ENCODE data around the gene FN3KRP. TPM values are rescaled to one million over a fixed set of nuclear protein-coding genes. Genes with fewer than 3 reads are reported as not detected.

Gene FN3KRP
- total RNA-seq, 2 experiments from 2014 or later, result 33.6 to 34.1 TPM

DNA sequence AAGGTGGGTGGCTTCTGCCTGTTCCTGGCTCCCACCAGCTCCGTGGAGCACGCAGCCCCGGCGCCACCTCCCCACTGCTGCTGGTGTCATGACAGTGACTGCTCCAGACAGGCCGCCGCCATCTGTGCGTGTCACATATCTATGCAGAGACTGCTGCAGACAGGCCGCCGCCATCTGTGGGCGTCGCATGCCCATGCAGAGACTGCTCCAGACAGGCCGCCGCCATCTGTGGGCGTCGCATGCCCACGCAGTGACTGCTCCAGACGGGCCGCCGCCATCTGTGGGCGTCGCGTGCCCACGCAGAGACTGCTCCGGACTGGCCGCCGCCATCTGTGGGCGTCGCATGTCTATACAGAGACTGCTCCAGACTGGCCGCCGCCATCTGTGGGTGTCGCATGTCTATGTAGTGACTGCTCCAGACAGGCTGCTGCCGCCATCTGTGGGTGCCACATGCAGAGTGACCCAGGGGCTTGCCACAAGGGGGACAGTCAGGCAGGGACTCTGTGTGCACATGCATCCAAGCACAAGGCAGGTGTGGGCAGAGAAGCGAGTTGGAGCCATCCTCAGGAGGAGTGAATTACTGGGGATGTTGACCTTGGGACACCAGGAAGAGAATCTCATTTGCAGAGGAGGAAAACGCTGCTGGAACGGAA lies 3.3 kb upstream of the FN3KRP start:
- Mint-ChIP-seq H3K9me3 (no peaks in the 10 kb centered on the region), H3K27me3 (peaks cover 4% of the 10 kb centered on the region), H3K36me3 (peaks cover 2% of the 10 kb centered on the region), H3K27ac (no peak overlapping the region), H3K4me3 (no peak overlapping the region), H3K4me1 (peaks cover 11% of the 10 kb centered on the region)
- DNase-seq, result no peak

DNA sequence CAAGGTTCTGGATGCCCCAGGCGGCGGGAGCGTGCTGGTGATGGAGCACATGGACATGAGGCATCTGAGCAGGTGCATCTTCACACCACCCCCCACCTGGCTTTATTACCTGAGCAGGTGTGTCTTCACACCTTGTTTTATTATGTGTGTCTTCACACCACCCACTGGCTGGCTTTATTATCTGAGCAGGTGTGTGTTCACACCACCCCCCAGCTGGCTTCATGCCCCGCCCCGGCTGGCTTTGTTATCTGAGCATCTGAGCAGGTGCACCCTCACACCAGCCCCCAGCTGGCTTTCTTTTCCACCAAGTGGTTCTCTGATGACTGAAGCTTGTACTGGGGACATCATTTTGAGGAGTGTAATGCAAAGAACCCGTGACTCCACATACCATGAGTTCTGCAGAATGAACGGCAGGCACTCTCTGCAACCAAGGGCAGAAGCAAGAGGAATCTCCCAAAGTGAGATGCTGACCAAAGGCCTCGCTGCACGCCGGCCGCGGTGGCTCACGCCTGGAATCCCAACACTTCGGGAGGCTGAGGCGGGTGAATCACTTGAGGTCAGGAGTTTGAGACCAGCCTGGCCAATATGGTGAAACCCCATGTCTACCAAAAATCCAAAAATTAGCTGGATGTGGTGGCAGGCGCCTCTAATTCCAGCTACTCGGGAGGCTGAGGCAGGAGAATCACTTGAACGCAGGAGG lies 2.6 kb downstream of the FN3KRP start:
- peak overlapping the region; percentile 2 for H3K4me3 Mint-ChIP-seq
- peaks cover 11% of the 10 kb centered on the region for H3K4me1 Mint-ChIP-seq
- H3K27me3 Mint-ChIP-seq, result no peaks in the 10 kb centered on the region
- H3K9me3 Mint-ChIP-seq, result no peaks in the 10 kb centered on the region
- DNase-seq, result no peak
- peaks cover 17% of the 10 kb centered on the region for H3K36me3 Mint-ChIP-seq
- no peak overlapping the region for H3K27ac Mint-ChIP-seq

DNA sequence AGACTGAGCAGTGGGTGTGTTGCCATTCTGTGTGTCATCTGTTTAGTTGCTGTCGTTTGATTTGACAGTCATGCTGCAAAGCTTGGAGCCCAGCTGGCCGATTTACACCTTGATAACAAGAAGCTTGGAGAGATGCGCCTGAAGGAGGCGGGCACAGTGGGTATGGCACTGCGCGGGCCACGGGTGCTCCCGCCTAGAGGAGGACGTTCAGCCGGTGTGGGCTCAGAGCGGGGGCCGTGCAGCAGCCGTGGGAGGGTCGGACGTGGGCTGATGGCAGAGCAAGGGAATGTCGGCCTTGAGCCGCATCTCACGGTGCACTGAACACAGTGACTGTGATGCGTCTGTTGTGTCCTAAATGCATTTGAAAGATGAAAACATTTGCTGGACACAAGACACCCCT lies 3.7 kb downstream of the FN3KRP start:
- Mint-ChIP-seq H3K27me3 (no peaks in the 10 kb centered on the region), H3K27ac (no peak overlapping the region), H3K4me3 (no peak overlapping the region), H3K36me3 (peaks cover 17% of the 10 kb centered on the region), H3K4me1 (peaks cover 11% of the 10 kb centered on the region), H3K9me3 (no peaks in the 10 kb centered on the region)
- no peak for DNase-seq

DNA sequence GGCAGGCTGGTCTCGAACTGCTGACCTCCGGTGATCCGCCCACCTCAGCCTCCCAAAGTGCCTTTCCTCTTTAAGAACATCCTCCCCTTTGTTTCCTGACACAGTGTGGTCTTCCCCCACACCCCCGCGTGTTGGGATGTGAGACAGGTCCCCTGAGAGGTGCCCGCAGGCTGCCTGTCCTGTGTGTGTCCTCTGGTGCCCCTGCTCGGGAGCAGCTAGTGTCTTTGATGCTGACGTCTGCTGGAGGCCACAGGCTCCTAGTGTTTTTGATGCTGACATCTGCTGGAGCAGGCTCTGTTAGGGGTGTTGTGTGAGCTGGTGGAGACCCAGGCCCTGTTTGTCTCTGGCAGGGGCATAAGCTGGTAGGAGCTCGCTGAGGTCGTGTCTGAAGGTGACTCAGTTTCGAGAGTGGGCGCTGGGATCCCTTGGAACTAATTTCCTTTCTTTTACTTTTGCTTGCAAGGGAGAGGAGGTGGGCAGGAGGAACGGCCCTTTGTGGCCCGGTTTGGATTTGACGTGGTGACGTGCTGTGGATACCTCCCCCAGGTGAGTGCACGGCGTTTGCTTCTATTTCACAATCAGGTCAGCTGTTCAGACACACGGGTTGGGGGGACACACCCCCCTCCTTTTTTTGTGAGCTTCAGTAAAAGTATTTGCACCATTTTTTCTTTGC lies 6.0 kb downstream of the FN3KRP start:
- Mint-ChIP-seq H3K27me3 (no peaks in the 10 kb centered on the region), H3K27ac (no peak overlapping the region), H3K4me1 (peaks cover 7% of the 10 kb centered on the region), H3K9me3 (no peaks in the 10 kb centered on the region), H3K4me3 (no peak overlapping the region), H3K36me3 (peaks cover 17% of the 10 kb centered on the region)
- no peak for DNase-seq

DNA sequence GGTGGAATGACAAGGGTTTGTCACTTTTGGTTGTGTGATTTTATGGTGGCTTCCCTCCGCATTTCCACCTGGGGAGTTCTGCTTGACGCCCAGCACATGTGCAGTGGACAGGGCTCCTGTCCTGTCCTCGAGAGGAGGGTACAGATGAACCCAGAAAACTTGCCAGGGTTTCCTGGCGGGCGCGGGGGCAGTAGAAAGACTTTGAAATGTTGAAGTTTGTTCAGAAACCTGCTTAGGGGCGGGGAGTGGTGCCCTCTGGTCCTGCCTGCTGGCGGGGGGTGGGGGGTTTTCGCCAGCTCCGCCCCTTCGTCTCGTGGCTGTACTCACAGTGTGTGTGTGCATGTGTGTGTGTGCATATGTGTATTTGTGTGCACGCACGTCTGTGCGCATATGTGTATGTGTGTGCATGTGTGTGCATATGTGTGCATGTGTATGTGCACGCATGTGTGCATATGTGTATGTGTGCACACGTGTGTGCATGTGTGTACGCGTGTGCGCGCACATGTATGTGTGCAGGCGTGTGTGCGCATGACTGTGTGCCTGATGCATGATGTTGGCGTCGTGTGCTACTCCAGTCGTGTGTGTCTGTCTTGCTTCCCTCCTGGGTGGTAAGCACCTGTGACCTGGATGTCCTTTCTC lies 6.8 kb downstream of the FN3KRP start:
- Mint-ChIP-seq H3K36me3 (peaks cover 17% of the 10 kb centered on the region), H3K4me3 (no peak overlapping the region), H3K27ac (no peak overlapping the region), H3K27me3 (no peaks in the 10 kb centered on the region), H3K4me1 (no peaks in the 10 kb centered on the region), H3K9me3 (no peaks in the 10 kb centered on the region)
- DNase-seq, result no peak

DNA sequence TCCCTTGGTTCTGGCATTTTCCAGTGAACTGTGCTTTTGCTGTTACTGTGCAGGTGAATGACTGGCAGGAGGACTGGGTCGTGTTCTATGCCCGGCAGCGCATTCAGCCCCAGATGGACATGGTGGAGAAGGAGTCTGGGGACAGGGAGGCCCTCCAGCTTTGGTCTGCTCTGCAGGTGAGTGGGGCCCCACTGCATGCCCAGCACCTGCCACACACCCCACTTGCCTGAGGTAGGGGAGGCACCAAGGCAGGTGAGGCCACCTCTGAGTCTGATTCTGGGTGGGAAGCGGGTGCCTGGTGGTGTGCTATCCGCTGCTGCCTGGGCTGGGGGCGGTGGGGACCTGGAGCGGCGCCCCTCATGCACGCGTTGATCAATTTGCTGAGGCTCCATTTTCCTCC lies 9.9 kb downstream of the FN3KRP start:
- no peak for DNase-seq
- Mint-ChIP-seq H3K36me3 (peaks cover 14% of the 10 kb centered on the region), H3K4me1 (no peaks in the 10 kb centered on the region), H3K27ac (no peak overlapping the region), H3K27me3 (no peaks in the 10 kb centered on the region), H3K4me3 (no peak overlapping the region), H3K9me3 (no peaks in the 10 kb centered on the region)

DNA sequence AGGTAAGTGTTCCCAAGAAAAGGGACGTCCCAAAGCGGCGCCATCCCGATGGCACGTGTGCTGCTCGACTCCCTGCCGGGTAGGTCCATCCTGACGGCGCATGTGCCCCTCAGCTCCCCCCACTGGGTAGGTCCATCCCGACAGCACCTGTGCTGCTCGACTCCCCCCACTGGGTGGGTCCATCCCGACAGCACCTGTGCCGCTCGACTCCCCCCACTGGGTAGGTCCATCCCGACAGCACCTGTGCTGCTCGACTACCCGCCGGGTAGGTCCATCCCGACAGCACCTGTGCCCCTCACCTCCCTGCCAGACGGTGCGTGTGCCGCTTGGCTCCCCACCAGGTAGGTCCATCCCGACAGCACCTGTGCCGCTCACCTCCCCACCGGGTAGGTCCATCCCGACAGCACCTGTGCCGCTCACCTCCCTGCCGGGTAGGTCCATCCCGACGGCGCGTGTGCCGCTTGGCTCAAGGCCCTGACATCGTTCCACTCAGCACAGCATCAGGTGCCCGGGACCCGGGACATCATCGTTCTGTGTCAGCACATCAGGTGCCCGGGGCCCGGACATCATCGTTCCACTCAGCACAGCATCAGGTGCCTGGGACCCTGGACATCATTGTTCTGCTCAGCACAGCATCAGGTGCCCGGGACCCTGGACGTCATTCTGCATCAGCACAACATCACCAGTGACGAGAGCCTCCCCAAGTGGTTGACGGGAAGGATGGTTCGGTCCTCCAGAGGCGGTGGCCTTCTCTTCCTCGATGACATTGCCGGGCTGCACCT lies 13.2 kb downstream of the FN3KRP start:
- H3K4me1 Mint-ChIP-seq, result no peaks in the 10 kb centered on the region
- H3K36me3 Mint-ChIP-seq, result peaks cover 20% of the 10 kb centered on the region
- DNase-seq, result no peak
- H3K4me3 Mint-ChIP-seq, result no peak overlapping the region
- no peaks in the 10 kb centered on the region for H3K9me3 Mint-ChIP-seq
- no peak overlapping the region for H3K27ac Mint-ChIP-seq
- H3K27me3 Mint-ChIP-seq, result no peaks in the 10 kb centered on the region

DNA sequence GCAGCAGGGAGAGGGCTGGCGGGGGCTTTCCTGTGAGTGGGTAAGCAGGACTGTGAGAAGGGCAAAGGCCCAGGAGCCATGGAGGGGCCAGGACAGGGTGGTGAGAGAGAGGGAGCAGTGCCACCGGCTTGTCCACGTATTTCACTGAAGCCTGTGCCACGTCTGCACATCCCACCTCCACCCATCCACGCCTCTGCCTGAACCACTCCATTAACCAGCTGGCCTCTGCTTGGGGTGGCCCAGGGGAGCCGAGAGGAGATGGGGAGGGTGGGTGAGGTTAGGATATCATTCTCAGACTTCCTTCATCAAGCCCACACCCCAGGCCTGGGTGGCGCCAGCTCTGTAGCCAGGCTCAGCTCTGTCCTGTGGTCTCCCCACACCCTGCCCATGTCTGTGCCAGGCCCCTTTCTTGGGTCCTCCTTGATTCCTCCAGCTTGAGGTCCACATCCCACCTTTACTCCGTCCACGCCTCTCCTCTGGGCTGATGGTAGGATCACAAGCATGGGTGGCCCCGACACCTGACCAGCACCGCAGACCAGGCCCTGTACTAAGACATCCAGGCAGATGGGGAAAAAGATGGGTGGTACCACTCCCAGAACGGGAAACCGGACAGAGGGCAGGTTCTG lies 15.7 kb downstream of the FN3KRP start:
- no peak overlapping the region for H3K4me3 Mint-ChIP-seq
- no peaks in the 10 kb centered on the region for H3K9me3 Mint-ChIP-seq
- no peak overlapping the region for H3K27ac Mint-ChIP-seq
- no peak for DNase-seq
- H3K4me1 Mint-ChIP-seq, result no peaks in the 10 kb centered on the region
- peaks cover 19% of the 10 kb centered on the region for H3K36me3 Mint-ChIP-seq
- peaks cover 3% of the 10 kb centered on the region for H3K27me3 Mint-ChIP-seq

DNA sequence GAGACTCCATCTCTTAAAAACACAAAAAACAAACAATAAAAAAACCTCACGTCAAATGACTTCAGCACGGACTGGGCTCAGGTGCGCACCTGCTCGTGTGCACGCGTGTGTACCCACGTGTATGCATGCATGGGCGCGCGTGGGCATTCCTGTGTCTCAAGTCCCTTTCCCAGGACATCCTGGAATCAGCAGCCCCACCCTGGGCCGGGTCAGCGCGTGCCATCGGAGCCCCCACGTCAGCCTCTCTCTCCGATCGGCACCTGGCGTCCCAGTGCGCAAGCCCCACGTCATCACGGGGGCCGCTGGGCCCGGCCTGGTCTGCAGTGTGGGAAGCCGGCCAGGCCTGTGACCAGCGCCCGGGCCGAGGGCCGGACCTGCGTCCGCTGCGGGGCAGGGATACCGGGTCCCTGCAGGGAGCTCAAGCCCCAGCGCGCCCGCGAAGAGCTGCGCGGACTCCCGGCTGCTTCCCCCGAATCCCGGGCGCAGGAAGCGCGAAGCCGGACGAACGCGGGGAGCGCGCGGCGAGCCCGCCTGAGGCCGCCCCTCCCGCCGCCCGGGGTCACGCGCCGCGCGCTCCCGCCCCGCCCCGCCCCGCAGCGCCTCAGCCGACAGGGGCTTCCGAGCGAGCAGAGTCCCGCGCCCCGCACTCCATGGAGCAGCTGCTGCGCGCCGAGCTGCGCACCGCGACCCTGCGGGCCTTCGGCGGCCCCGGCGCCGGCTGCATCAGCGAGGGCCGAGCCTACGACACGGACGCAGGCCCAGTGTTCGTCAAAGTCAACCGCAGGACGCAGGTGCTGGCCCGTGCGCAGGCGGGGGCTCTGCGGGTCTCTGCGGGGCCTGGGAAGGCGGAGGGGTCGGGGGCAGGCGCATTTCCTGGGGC lies 18.7 kb downstream of the FN3KRP start, which contains the start of gene FN3K:
Gene FN3K, plus strand, starts transcription at position 629 of the 880 bp plus-strand sequence. Its CDS starts 22 bp downstream, at position 651.
- Mint-ChIP-seq H3K9me3 (peaks cover 4% of the 10 kb centered on the region), H3K4me1 (no peaks in the 10 kb centered on the region), H3K27ac (no peak within 1 kb of the TSS), H3K4me3 (peak within 1 kb of the TSS; percentile 51), H3K27me3 (peaks cover 3% of the 10 kb centered on the region), H3K36me3 (peaks cover 25% of the 10 kb centered on the region)
- DNase-seq, result peak; percentile 44

DNA sequence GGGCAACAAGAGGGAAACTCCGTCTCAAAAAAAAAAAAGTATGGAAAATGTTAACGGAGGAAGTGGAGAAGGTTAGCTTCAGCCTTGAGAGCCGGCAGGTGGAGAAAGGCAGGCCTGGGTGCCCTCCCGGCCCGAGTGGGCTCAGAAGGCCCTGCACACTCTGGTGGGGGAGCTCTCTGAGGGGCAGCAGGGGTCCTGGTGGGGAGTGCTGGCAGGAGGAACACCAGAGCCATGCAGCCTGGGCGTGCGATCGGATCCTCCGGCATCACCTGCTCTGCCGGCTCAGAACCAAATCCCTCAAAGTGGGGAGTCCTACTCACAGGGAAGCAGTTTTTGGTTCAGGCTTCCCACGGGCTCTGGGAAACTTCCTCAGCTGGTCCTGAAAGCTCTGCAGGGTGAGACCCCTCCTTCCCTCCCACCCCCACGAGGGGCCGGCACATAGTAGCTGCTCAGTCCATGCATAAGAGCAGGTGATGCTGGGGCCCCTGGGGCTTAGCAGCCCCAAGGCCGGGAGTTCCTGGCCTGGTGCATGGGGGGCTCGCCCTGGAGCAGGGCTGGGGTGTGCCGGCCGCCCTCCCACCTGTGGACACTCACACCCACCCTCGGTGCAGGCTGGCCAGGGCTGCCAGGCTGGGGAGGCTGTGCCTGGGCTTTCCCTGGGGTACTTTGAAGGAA lies 20.1 kb downstream of the FN3KRP start:
- H3K36me3 Mint-ChIP-seq, result peaks cover 35% of the 10 kb centered on the region
- H3K27me3 Mint-ChIP-seq, result peaks cover 3% of the 10 kb centered on the region
- DNase-seq, result no peak
- H3K27ac Mint-ChIP-seq, result no peak overlapping the region
- H3K4me1 Mint-ChIP-seq, result no peaks in the 10 kb centered on the region
- H3K4me3 Mint-ChIP-seq, result no peak overlapping the region
- H3K9me3 Mint-ChIP-seq, result peaks cover 16% of the 10 kb centered on the region

DNA sequence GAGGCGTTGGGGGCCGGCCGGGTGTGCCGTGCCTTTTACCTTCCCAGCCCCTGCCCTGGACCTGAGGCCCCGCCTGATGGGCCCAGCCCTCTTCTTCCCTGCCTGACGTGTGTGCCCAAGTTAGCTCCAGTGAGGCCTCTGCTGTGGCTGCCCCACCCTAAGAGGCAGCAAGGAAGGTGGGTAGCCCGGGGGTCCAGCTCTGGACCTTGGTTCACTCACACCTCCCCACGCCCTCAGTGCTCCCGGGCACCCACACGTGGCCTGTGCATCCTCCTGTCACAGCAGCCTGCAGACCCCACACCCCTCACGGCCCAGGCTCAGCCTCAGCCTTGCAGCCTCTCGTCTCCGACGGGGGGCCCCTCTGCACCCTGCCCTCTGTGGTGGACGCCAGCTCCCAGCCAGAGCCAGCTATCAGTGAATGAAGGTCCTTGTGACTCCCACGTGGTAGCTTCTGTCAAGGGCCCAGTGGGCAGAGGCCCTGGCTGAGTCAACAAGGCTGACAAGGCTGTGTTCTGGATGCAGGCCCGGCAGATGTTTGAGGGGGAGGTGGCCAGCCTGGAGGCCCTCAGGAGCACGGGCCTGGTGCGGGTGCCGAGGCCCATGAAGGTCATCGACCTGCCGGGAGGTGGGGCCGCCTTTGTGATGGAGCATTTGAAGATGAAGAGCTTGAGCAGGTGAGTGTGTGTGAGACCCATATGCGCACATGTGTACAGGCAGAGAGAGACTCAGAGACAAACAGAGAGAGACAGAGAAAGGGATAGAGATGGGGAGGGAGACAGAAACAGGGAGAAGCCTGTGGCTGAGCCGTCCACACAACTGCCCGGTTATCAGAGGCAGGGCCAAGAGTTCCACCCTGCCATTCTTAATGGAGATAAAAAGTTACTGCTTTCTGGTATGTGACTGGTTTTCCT lies 21.7 kb downstream of the FN3KRP start:
- peaks cover 17% of the 10 kb centered on the region for H3K9me3 Mint-ChIP-seq
- H3K36me3 Mint-ChIP-seq, result peaks cover 42% of the 10 kb centered on the region
- no peak overlapping the region for H3K27ac Mint-ChIP-seq
- DNase-seq, result no peak
- no peaks in the 10 kb centered on the region for H3K4me1 Mint-ChIP-seq
- no peak overlapping the region for H3K4me3 Mint-ChIP-seq
- H3K27me3 Mint-ChIP-seq, result peaks cover 3% of the 10 kb centered on the region
